Stimulated activated CD8-positive, alpha-beta memory T cell treated with anti-CD3 and anti-CD28 coated beads, Interleukin-15, amount 100 ng/mL, for 48 hours (primary cell): ENCODE measurements around the gene ARHGDIB.

Experiments used
- DNase-seq, 2 donors: peaks; one replicate each; pipeline ENCODE4 v3.0.0-alpha.2; 2020; ENCODE audit warnings: low read depth in 2 of 2

The ARHGDIB gene

GRCh38 chr12:14930299-14930698 lies 31.1 kb downstream of the ARHGDIB start:
- no peak for DNase-seq

GRCh38 chr12:14928931-14929330 lies 32.5 kb downstream of the ARHGDIB start:
- no peak for DNase-seq

GRCh38 chr12:14927267-14927666 lies 34.1 kb downstream of the ARHGDIB start:
- DNase-seq = no peak

GRCh38 chr12:14924541-14924940 lies 36.9 kb downstream of the ARHGDIB start:
- DNase-seq = no peak

GRCh38 chr12:14923944-14924343 lies 37.5 kb downstream of the ARHGDIB start:
- no peak for DNase-seq

GRCh38 chr12:14921218-14921617 lies 40.2 kb downstream of the ARHGDIB start:
- DNase-seq = no peak

- DNase-seq = no peak
Observed at GRCh38 chr12:14920475-14921126, 40.8 kb downstream of the ARHGDIB start.

GRCh38 chr12:14919455-14919854 lies 41.9 kb downstream of the ARHGDIB start:
- no peak for DNase-seq

- DNase-seq = no peak
Observed at GRCh38 chr12:14915736-14916135, 45.7 kb downstream of the ARHGDIB start.

- no peak for DNase-seq
Observed at GRCh38 chr12:14913381-14913781, 48.0 kb downstream of the ARHGDIB start.

GRCh38 chr12:14911131-14911530 lies 50.3 kb downstream of the ARHGDIB start:
- DNase-seq = no peak

- DNase-seq = peak; percentile 18 to 52
Observed at GRCh38 chr12:14910090-14910915, 51.1 kb downstream of the ARHGDIB start.

GRCh38 chr12:14907953-14908352 lies 53.4 kb downstream of the ARHGDIB start:
- no peak for DNase-seq

GRCh38 chr12:14906114-14906513 lies 55.3 kb downstream of the ARHGDIB start:
- no peak for DNase-seq

- no peak for DNase-seq
Observed at GRCh38 chr12:14905269-14906004, 56.0 kb downstream of the ARHGDIB start.

GRCh38 chr12:14904854-14905253 lies 56.5 kb downstream of the ARHGDIB start:
- DNase-seq = no peak

GRCh38 chr12:14903386-14904098 lies 57.9 kb downstream of the ARHGDIB start:
- no peak for DNase-seq

- no peak for DNase-seq
Observed at GRCh38 chr12:14902465-14902864, 58.9 kb downstream of the ARHGDIB start.

GRCh38 chr12:14901228-14901562 lies 60.2 kb downstream of the ARHGDIB start:
- DNase-seq = no peak

- no peak for DNase-seq
Observed at GRCh38 chr12:14900521-14901227, 60.7 kb downstream of the ARHGDIB start.

GRCh38 chr12:14896521-14897169 lies 64.8 kb downstream of the ARHGDIB start:
- no peak for DNase-seq
